Keratinocyte (primary cell): ENCODE results near the gene GABRR2. TPM values are rescaled to one million over a fixed set of nuclear protein-coding genes. Genes with fewer than 3 reads are reported as not detected.

Source experiments
- DNase-seq: peaks from one replicate; pipeline ENCODE4 v3.0.0-alpha.2; 2011; ENCODE audit warnings: low read depth, missing footprints, low spot score
- FAIRE-seq: peaks from 2 replicates; lab custom pipeline; 2011; peaks lifted over from hg19 to GRCh38; lab: Jason Lieb, UNC
- H2AFZ ChIP-seq: 2 replicates; pipeline ENCODE4 v1.6.0; 2012; ENCODE audit warnings: low read length, control low read depth, inconsistent platforms; ENCODE audit not compliant: control insufficient read depth
- H3K27ac ChIP-seq: 2 replicates; pipeline ENCODE4 v1.5.1; 2011; ENCODE audit warnings: low read length; ENCODE audit not compliant: control insufficient read depth, insufficient read depth
- H3K27me3 ChIP-seq: 3 replicates; pipeline ENCODE4 v1.6.0; 2011; ENCODE audit warnings: low read length; ENCODE audit not compliant: control insufficient read depth, insufficient read depth; ENCODE audit errors: extremely low read depth
- H3K36me3 ChIP-seq, 2 experiments: 2 replicates in 1 of 2; 3 replicates in 1 of 2; pipeline ENCODE4 v1.5.1; 2011; ENCODE audit warnings: low read length in 2 of 2, mild to moderate bottlenecking in 1 of 2; ENCODE audit not compliant: control insufficient read depth in 2 of 2, insufficient read depth in 2 of 2; ENCODE audit errors: extremely low read depth in 1 of 2
- H3K4me1 ChIP-seq: 3 replicates; pipeline ENCODE4 v1.5.1; 2011; ENCODE audit warnings: low read length; ENCODE audit not compliant: control insufficient read depth, insufficient read depth; ENCODE audit errors: extremely low read depth
- H3K4me2 ChIP-seq: 3 replicates; pipeline ENCODE4 v1.6.0; 2011; ENCODE audit warnings: low read depth, low read length; ENCODE audit not compliant: control insufficient read depth, insufficient read depth; ENCODE audit errors: extremely low read depth
- H3K4me3 ChIP-seq, 3 experiments: fragments of 200-600 bp in 1 of 3; sonication (generic) in 1 of 3; 2 replicates in 2 of 3; 3 replicates in 1 of 3; pipeline ENCODE4 v1.5.1; 2011 to 2016; ENCODE audit warnings: low read length in 3 of 3, mild to moderate bottlenecking in 3 of 3, control low read depth in 2 of 3, inconsistent platforms in 1 of 3, low read depth in 1 of 3, mixed read lengths in 1 of 3, mixed run types in 1 of 3, moderate library complexity in 1 of 3; ENCODE audit not compliant: control insufficient read depth in 2 of 3, insufficient read depth in 2 of 3; ENCODE audit errors: extremely low read depth in 1 of 3
- H3K79me2 ChIP-seq: 2 replicates; pipeline ENCODE4 v1.6.0; 2012; ENCODE audit warnings: low read length; ENCODE audit not compliant: control insufficient read depth, insufficient read depth
- H3K9ac ChIP-seq: 3 replicates; pipeline ENCODE4 v1.6.0; 2011; ENCODE audit warnings: low read length; ENCODE audit not compliant: control insufficient read depth, insufficient read depth; ENCODE audit errors: extremely low read depth
- H3K9me1 ChIP-seq: 3 replicates; pipeline ENCODE4 v1.6.0; 2011; ENCODE audit warnings: low read length; ENCODE audit not compliant: control insufficient read depth, insufficient read depth; ENCODE audit errors: extremely low read depth
- H3K9me3 ChIP-seq: 2 replicates; pipeline ENCODE4 v1.5.1; 2012; ENCODE audit warnings: low read depth, low read length; ENCODE audit not compliant: control insufficient read depth
- H4K20me1 ChIP-seq: 3 replicates; pipeline ENCODE4 v1.6.0; 2011; ENCODE audit warnings: low read length; ENCODE audit not compliant: control insufficient read depth, insufficient read depth; ENCODE audit errors: extremely low read depth
- CTCF ChIP-seq, 3 experiments: IDR thresholded peaks in 1 of 3; conservative IDR thresholded peaks in 1 of 3; optimal IDR thresholded peaks in 1 of 3; 2 replicates in 2 of 3; 3 replicates in 1 of 3; pipeline versions ENCODE3 to v1.5.1; 2011; ENCODE audit warnings: low read length in 3 of 3, mild to moderate bottlenecking in 3 of 3, moderate library complexity in 2 of 3, control low read depth in 1 of 3, inconsistent platforms in 1 of 3; ENCODE audit not compliant: insufficient read depth in 2 of 3; ENCODE audit errors: extremely low read depth in 1 of 3
- EZH2 ChIP-seq: IDR thresholded peaks from one replicate; pipeline ENCODE4 v1.6.1; 2012; ENCODE audit warnings: inconsistent platforms, mild to moderate bottlenecking, low read length, moderate library complexity
- dilution Hi-C: fragments of 300-500 bp; cut with MboI; formaldehyde crosslinking; loops from one replicate; pipeline ENCODE4 v1.7.0; 2020; ENCODE audit warnings: low sequenced_read_pairs; ENCODE audit not compliant: extremely low pct_ligation_motif_present
- polyA plus RNA-seq, 5 experiments: library from polyadenylated mRNA; depleted of rRNA in 3 of 5; stranded (reverse) in 3 of 5; stranded (forward) in 1 of 5; unstranded in 1 of 5; fragments of >200 nt; gene quantifications; 1 replicate in 1 of 5; 2 replicates in 3 of 5; 3 replicates in 1 of 5; pipeline versions ENCODE4 v1.2.1 to v1.2.3, GENCODE V29; 2011 to 2012; ENCODE audit warnings: missing spikeins in 2 of 5, low read depth in 1 of 5, low replicate concordance in 1 of 5

GABRR2 gene
- polyA plus RNA-seq, 1 donor (not counting 4 experiments of a cell fraction or from before 2014, with no cell fraction given), result 0.03 TPM

- no peak overlapping the region for H3K27ac ChIP-seq
- no peaks in the 10 kb centered on the region for H3K9me3 ChIP-seq
- no peaks in the 10 kb centered on the region for H3K79me2 ChIP-seq
- H3K4me1 ChIP-seq, result no peaks in the 10 kb centered on the region
- no peak overlapping the region for H3K4me2 ChIP-seq
- no peak for DNase-seq
- no peak for FAIRE-seq
- H3K9ac ChIP-seq, result no peak overlapping the region
- TF ChIP-seq EZH2, result no peak
- no peak for TF ChIP-seq CTCF (optimal IDR thresholded peaks at IDR 0.05 in 1 of 3, IDR thresholded peaks at IDR 0.05 in 1 of 3, conservative IDR thresholded peaks at IDR 0.05 in 1 of 3; ENCODE audit: extremely low read depth in 1 of 3, insufficient read depth in 2 of 3, low read length in 3 of 3)
- no peak overlapping the region for H2AFZ ChIP-seq
- no peaks in the 10 kb centered on the region for H4K20me1 ChIP-seq
- H3K9me1 ChIP-seq, result no peaks in the 10 kb centered on the region
- H3K27me3 ChIP-seq, result peaks cover 23% of the 10 kb centered on the region
- H3K36me3 ChIP-seq, result no peaks in the 10 kb centered on the region
- dilution Hi-C loops, result no loop called here
- no peak overlapping the region for H3K4me3 ChIP-seq
Measured at GRCh38 chr6:89269252-89269651, 45.8 kb downstream of the GABRR2 start.

- Histone ChIP-seq H3K4me1 (no peaks in the 10 kb centered on the region), H3K9me3 (no peaks in the 10 kb centered on the region), H3K9ac (no peak overlapping the region), H2AFZ (no peak overlapping the region), H3K27ac (no peak overlapping the region), H3K4me3 (no peak overlapping the region), H4K20me1 (no peaks in the 10 kb centered on the region), H3K79me2 (no peaks in the 10 kb centered on the region), H3K36me3 (no peaks in the 10 kb centered on the region), H3K27me3 (peaks cover 20% of the 10 kb centered on the region), H3K9me1 (no peaks in the 10 kb centered on the region), H3K4me2 (no peak overlapping the region)
- dilution Hi-C loops, result no loop called here
- DNase-seq (no peak), FAIRE-seq (no peak)
- TF ChIP-seq CTCF (optimal IDR thresholded peaks at IDR 0.05 in 1 of 3, IDR thresholded peaks at IDR 0.05 in 1 of 3, conservative IDR thresholded peaks at IDR 0.05 in 1 of 3; ENCODE audit: extremely low read depth in 1 of 3, insufficient read depth in 2 of 3, low read length in 3 of 3) (no peak), EZH2 (no peak)
Measured at GRCh38 chr6:89268776-89269175, 46.3 kb downstream of the GABRR2 start.
